HepG2 (cell line): Measurements from ENCODE around the gene BCAN. TPM values are rescaled to one million over a fixed set of nuclear protein-coding genes. Genes with fewer than 3 reads are reported as not detected.

Source experiments
- CBFB ChIP-seq: sonication (generic); formaldehyde crosslinking; IDR thresholded peaks from 2 replicates; pipeline ENCODE4 v1.4.0; 2020; ENCODE audit warnings: missing genetic modification reagents
- ERF ChIP-seq: IDR thresholded peaks from 2 replicates; pipeline ENCODE4 v1.6.1; 2018; ENCODE audit warnings: missing biosample characterization, missing genetic modification reagents
- HOXA3 ChIP-seq: sonication (generic); formaldehyde crosslinking; IDR thresholded peaks from 2 replicates; pipeline ENCODE4 v1.5.0; 2020; ENCODE audit warnings: missing genetic modification reagents
- IRF2 ChIP-seq: IDR thresholded peaks from 2 replicates; pipeline ENCODE4 v1.6.1; 2018; ENCODE audit warnings: missing genetic modification reagents, missing compliant biosample characterization
- RFX1 ChIP-seq: fragments of 450-650 bp; IDR thresholded peaks from 2 replicates; pipeline ENCODE4 v1.6.1; 2017
- SP2 ChIP-seq: sonication (generic); formaldehyde crosslinking; IDR thresholded peaks from 2 replicates; pipeline ENCODE4 v1.5.1; 2020; ENCODE audit warnings: mild to moderate bottlenecking, missing genetic modification reagents
- SP5 ChIP-seq: IDR thresholded peaks from 2 replicates; pipeline ENCODE4 v1.6.1; 2016; ENCODE audit warnings: low read depth, borderline replicate concordance
- SRF ChIP-seq: IDR thresholded peaks from 2 replicates; pipeline ENCODE4 v1.6.1; 2011; ENCODE audit warnings: mild to moderate bottlenecking, low read depth, low read length, moderate library complexity
- ZNF136 ChIP-seq: sonication (generic); formaldehyde crosslinking; IDR thresholded peaks from 2 replicates; pipeline ENCODE4 v1.8.1; 2022; ENCODE audit warnings: low read depth, mild to moderate bottlenecking, moderate library complexity, missing genetic modification reagents
- ZNF768 ChIP-seq: sonication (generic); formaldehyde crosslinking; IDR thresholded peaks from 2 replicates; pipeline ENCODE4 v1.4.0; 2020; ENCODE audit warnings: missing genetic modification reagents
- polyA plus RNA-seq, 8 experiments: library from polyadenylated mRNA; depleted of rRNA in 3 of 8; stranded (reverse) in 7 of 8; unstranded in 1 of 8; fragments of >200 nt; fragmentation: Illumina TruSeq in 4 of 8; extraction: Trizol in 4 of 8; gene quantifications; 2 replicates each; pipeline versions ENCODE4 v1.2.1 to v1.2.3, GENCODE V29; 2011 to 2016; ENCODE audit warnings: low read depth in 4 of 8, missing spikeins in 1 of 8, mixed read lengths in 1 of 8; ENCODE audit not compliant: insufficient read depth in 1 of 8
- total RNA-seq, 5 experiments: library from RNA; depleted of rRNA; stranded (reverse); fragments of >200 nt; fragmentation: Illumina TruSeq; extraction: Trizol; gene quantifications; 2 replicates each; pipeline ENCODE4 v1.2.3, GENCODE V29; 2016; ENCODE audit warnings: low read depth in 1 of 5
- TF ChIP-seq, protein P1 (sequence below): sonication (generic); formaldehyde crosslinking; IDR thresholded peaks from 2 replicates; pipeline ENCODE4 v1.4.0; 2020; ENCODE audit warnings: low read depth, mild to moderate bottlenecking, missing genetic modification reagents
- TF ChIP-seq, protein P2 (sequence below): sonication (generic); formaldehyde crosslinking; IDR thresholded peaks from one replicate; pipeline ENCODE4 v1.5.1; 2020; ENCODE audit warnings: mild to moderate bottlenecking, missing genetic modification reagents; ENCODE audit errors: not compliant biosample characterization
- TF ChIP-seq, protein P3 (sequence below): sonication (generic); formaldehyde crosslinking; IDR thresholded peaks from 2 replicates; pipeline ENCODE4 v1.4.0; 2020; ENCODE audit warnings: mild to moderate bottlenecking, missing genetic modification reagents
- TF ChIP-seq, protein P4 (sequence below): sonication (generic); formaldehyde crosslinking; IDR thresholded peaks from 2 replicates; pipeline ENCODE4 v1.4.0; 2020; ENCODE audit warnings: mild to moderate bottlenecking, missing genetic modification reagents, borderline replicate concordance

The BCAN gene
- total and polyA plus RNA-seq, 2 of the 13 experiments (the other 11 are each of a cell fraction or from before 2014, with no cell fraction given), result not detected

DNA sequence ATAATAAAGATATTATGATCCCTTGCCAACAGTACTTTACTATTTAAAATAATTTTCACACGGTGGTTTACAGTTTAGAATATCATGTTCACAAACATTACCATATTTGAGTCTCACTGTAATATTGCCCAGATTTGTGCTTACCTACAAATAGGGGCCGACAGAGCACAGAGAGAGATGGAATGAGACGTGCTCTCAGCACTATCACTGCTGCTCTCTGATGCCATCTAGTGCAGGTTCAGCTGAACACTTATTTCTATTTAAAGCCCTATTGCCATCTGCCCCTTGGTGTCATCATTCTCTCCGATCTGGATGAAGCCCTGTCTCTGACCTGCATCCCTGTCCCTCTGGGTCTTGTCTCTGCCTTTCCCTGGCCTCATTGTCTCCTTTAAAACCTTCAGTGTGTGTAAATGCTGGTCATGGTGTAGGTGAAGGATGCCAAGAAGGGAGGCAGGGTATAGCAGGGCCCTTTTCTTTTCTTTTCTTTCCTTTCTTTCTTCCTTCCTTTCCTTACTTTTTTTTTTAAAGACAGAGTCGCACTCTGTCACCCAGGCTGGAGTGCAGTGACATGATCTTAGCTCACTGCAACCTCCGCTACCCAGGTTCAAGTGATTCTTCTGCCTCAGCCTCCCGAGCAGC, 33.8 kb upstream of the BCAN start (continued):
- TF ChIP-seq ZNF136 (CRISPR knock-in tag) (no peak), SP5 (no peak), ERF (CRISPR knock-in tag) (no peak), IRF2 (CRISPR knock-in tag) (no peak), RFX1 (no peak), SP2 (CRISPR knock-in tag) (no peak), ZNF768 (no peak), HOXA3 (CRISPR knock-in tag) (no peak), SRF (0 out of 2 replicates have a peak, but pooled peaks have one; percentile 8), CBFB (CRISPR knock-in tag) (no peak)
- TF ChIP-seq, protein P1, sequence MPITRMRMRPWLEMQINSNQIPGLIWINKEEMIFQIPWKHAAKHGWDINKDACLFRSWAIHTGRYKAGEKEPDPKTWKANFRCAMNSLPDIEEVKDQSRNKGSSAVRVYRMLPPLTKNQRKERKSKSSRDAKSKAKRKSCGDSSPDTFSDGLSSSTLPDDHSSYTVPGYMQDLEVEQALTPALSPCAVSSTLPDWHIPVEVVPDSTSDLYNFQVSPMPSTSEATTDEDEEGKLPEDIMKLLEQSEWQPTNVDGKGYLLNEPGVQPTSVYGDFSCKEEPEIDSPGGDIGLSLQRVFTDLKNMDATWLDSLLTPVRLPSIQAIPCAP (CRISPR knock-in tag), result no peak
- TF ChIP-seq, protein P2, sequence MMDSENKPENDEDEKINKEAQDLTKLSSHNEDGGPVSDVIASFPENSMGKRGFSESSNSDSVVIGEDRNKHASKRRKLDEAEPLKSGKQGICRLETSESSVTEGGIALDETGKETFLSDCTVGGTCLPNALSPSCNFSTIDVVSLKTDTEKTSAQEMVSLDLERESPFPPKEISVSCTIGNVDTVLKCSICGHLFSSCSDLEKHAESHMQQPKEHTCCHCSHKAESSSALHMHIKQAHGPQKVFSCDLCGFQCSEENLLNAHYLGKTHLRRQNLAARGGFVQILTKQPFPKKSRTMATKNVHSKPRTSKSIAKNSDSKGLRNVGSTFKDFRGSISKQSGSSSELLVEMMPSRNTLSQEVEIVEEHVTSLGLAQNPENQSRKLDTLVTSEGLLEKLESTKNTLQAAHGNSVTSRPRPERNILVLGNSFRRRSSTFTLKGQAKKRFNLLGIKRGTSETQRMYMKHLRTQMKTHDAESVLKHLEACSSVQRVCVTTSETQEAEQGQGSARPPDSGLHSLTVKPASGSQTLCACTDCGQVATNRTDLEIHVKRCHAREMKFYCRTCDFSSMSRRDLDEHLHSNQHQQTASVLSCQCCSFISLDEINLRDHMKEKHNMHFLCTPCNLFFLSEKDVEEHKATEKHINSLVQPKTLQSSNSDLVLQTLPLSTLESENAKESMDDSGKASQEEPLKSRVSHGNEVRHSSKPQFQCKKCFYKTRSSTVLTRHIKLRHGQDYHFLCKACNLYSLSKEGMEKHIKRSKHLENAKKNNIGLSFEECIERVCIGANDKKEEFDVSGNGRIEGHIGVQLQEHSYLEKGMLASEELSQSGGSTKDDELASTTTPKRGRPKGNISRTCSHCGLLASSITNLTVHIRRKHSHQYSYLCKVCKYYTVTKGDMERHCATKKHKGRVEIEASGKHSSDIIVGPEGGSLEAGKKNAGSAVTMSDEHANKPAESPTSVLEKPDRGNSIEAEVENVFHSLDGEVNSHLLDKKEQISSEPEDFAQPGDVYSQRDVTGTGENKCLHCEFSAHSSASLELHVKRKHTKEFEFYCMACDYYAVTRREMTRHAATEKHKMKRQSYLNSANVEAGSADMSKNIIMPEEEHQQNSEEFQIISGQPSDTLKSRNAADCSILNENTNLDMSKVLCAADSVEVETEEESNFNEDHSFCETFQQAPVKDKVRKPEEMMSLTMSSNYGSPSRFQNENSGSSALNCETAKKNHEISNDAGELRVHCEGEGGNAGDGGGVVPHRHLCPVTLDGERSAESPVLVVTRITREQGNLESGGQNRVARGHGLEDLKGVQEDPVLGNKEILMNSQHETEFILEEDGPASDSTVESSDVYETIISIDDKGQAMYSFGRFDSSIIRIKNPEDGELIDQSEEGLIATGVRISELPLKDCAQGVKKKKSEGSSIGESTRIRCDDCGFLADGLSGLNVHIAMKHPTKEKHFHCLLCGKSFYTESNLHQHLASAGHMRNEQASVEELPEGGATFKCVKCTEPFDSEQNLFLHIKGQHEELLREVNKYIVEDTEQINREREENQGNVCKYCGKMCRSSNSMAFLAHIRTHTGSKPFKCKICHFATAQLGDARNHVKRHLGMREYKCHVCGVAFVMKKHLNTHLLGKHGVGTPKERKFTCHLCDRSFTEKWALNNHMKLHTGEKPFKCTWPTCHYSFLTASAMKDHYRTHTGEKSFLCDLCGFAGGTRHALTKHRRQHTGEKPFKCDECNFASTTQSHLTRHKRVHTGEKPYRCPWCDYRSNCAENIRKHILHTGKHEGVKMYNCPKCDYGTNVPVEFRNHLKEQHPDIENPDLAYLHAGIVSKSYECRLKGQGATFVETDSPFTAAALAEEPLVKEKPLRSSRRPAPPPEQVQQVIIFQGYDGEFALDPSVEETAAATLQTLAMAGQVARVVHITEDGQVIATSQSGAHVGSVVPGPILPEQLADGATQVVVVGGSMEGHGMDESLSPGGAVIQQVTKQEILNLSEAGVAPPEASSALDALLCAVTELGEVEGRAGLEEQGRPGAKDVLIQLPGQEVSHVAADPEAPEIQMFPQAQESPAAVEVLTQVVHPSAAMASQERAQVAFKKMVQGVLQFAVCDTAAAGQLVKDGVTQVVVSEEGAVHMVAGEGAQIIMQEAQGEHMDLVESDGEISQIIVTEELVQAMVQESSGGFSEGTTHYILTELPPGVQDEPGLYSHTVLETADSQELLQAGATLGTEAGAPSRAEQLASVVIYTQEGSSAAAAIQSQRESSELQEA (CRISPR knock-in tag), result no peak
- TF ChIP-seq, protein P3, sequence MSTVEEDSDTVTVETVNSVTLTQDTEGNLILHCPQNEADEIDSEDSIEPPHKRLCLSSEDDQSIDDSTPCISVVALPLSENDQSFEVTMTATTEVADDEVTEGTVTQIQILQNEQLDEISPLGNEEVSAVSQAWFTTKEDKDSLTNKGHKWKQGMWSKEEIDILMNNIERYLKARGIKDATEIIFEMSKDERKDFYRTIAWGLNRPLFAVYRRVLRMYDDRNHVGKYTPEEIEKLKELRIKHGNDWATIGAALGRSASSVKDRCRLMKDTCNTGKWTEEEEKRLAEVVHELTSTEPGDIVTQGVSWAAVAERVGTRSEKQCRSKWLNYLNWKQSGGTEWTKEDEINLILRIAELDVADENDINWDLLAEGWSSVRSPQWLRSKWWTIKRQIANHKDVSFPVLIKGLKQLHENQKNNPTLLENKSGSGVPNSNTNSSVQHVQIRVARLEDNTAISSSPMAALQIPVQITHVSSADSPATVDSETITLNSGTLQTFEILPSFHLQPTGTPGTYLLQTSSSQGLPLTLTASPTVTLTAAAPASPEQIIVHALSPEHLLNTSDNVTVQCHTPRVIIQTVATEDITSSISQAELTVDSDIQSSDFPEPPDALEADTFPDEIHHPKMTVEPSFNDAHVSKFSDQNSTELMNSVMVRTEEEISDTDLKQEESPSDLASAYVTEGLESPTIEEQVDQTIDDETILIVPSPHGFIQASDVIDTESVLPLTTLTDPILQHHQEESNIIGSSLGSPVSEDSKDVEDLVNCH (CRISPR knock-in tag), result no peak
- TF ChIP-seq, protein P4, sequence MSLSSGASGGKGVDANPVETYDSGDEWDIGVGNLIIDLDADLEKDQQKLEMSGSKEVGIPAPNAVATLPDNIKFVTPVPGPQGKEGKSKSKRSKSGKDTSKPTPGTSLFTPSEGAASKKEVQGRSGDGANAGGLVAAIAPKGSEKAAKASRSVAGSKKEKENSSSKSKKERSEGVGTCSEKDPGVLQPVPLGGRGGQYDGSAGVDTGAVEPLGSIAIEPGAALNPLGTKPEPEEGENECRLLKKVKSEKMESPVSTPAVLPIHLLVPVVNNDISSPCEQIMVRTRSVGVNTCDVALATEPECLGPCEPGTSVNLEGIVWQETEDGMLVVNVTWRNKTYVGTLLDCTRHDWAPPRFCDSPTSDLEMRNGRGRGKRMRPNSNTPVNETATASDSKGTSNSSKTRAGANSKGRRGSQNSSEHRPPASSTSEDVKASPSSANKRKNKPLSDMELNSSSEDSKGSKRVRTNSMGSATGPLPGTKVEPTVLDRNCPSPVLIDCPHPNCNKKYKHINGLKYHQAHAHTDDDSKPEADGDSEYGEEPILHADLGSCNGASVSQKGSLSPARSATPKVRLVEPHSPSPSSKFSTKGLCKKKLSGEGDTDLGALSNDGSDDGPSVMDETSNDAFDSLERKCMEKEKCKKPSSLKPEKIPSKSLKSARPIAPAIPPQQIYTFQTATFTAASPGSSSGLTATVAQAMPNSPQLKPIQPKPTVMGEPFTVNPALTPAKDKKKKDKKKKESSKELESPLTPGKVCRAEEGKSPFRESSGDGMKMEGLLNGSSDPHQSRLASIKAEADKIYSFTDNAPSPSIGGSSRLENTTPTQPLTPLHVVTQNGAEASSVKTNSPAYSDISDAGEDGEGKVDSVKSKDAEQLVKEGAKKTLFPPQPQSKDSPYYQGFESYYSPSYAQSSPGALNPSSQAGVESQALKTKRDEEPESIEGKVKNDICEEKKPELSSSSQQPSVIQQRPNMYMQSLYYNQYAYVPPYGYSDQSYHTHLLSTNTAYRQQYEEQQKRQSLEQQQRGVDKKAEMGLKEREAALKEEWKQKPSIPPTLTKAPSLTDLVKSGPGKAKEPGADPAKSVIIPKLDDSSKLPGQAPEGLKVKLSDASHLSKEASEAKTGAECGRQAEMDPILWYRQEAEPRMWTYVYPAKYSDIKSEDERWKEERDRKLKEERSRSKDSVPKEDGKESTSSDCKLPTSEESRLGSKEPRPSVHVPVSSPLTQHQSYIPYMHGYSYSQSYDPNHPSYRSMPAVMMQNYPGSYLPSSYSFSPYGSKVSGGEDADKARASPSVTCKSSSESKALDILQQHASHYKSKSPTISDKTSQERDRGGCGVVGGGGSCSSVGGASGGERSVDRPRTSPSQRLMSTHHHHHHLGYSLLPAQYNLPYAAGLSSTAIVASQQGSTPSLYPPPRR (CRISPR knock-in tag), result no peak
